ENCODE measurements around the gene ABCG4. TPM values are rescaled to one million over a fixed set of nuclear protein-coding genes. Genes with fewer than 3 reads are reported as not detected.

The ABCG4 gene
- total and polyA plus RNA-seq, 9 of the 15 experiments (the other 6 are each of a cell fraction or from before 2014, with no cell fraction given), result 0.03 to 0.11 (median 0.07) TPM; not detected in 4

GRCh38 chr11:119153049-119153818, 4.4 kb downstream of the ABCG4 start (continued):
- no peak for TF ChIP-seq UBTF (IDR thresholded peaks at IDR 0.05; ENCODE audit: borderline replicate concordance in 1 of 2, low read depth in 2 of 2, low read length in 2 of 2)
- TF ChIP-seq CREB3 (tag; conservative IDR thresholded peaks at IDR 0.05; ENCODE audit: low read depth), result no peak
- 0 out of 2 replicates have a peak, but pooled peaks have one; percentile 12 for TF ChIP-seq NFIC (IDR thresholded peaks at IDR 0.05)
- TF ChIP-seq HES1 (IDR thresholded peaks at IDR 0.05; ENCODE audit: low read depth), result no peak
- peak; percentile 81 for TF ChIP-seq HDAC2 (IDR thresholded peaks at IDR 0.05)
- peak; percentile 98 for TF ChIP-seq BCOR (IDR thresholded peaks at IDR 0.05)
- TF ChIP-seq NFYB (IDR thresholded peaks at IDR 0.05; ENCODE audit: extremely low read depth, insufficient read length), result no peak
- TF ChIP-seq PRDM10 (IDR thresholded peaks at IDR 0.05; ENCODE audit: partially characterized antibody), result no peak
- TF ChIP-seq HSF4 (CRISPR knock-in tag; IDR thresholded peaks at IDR 0.05; ENCODE audit: borderline replicate concordance), result no peak
- TF ChIP-seq ZNF639 (CRISPR knock-in tag; conservative IDR thresholded peaks at IDR 0.05 in 1 of 2, IDR thresholded peaks at IDR 0.05 in 1 of 2), result no peak
- TF ChIP-seq SMARCB1 (IDR thresholded peaks at IDR 0.05; ENCODE audit: insufficient read length, low read depth), result no peak
- TF ChIP-seq ZFP91 (CRISPR knock-in tag; IDR thresholded peaks at IDR 0.05), result no peak
